Ovary (tissue), 9 donors: ENCODE measurements around the gene FKBP1C. TPM values are rescaled to one million over a fixed set of nuclear protein-coding genes. Genes with fewer than 3 reads are reported as not detected.

Source experiments
- DNase-seq, 5 donors: peaks; one replicate each; pipeline ENCODE4 v3.0.0-alpha.2; 2019 to 2020
- H3K27ac ChIP-seq, 2 donors: fragments of 200-600 bp; one replicate each; pipeline versions ENCODE4 v1.5.1 to v1.8.0; 2019 to 2022
- H3K27me3 ChIP-seq: fragments of 200-600 bp; one replicate; pipeline ENCODE4 v1.8.0; 2022
- H3K36me3 ChIP-seq: fragments of 200-600 bp; sonication (generic); one replicate; pipeline ENCODE4 v1.5.1; 2019
- H3K4me1 ChIP-seq: one replicate; pipeline ENCODE4 v1.8.1; 2013; ENCODE audit warnings: mild to moderate bottlenecking, moderate library complexity; ENCODE audit not compliant: insufficient read depth
- H3K4me3 ChIP-seq: fragments of 200-600 bp; sonication (generic); one replicate; pipeline ENCODE4 v1.5.1; 2017
- H3K9me3 ChIP-seq, 2 donors: fragments of 200-600 bp in 1 of 2; sonication (generic) in 1 of 2; one replicate each; pipeline versions ENCODE4 v1.5.1 to v1.8.1; 2013 to 2019; ENCODE audit warnings: mild to moderate bottlenecking in 1 of 2, moderate library complexity in 1 of 2
- CTCF ChIP-seq, 3 donors: fragments of 450-650 bp in 2 of 3; fragments of 200-600 bp in 1 of 3; IDR thresholded peaks; one replicate each; pipeline versions ENCODE4 v1.5.1 to v1.8.0; 2016 to 2022; ENCODE audit warnings: antibody characterized with exemption in 3 of 3, mild to moderate bottlenecking in 1 of 3
- EP300 ChIP-seq: sonication (generic); formaldehyde crosslinking; IDR thresholded peaks from one replicate; pipeline ENCODE4 v1.6.1; 2017; ENCODE audit warnings: antibody characterized with exemption
- POLR2A ChIP-seq: fragments of 450-650 bp; IDR thresholded peaks from one replicate; pipeline ENCODE4 v1.6.1; 2017; ENCODE audit warnings: antibody characterized with exemption, mild to moderate bottlenecking, moderate library complexity
- WGBS, 3 donors: extraction: QIAGEN DNeasy Blood & Tissue Kit in 1 of 3; methylation state at CpG; one replicate each; pipeline versions ENCODE4 v1.1.5 to v1.1.7; 2013 to 2017; 5-methylcytosine and 5-hydroxymethylcytosine counted together
- intact Hi-C, 4 donors: fragments of 100-400 bp; cut with DNase I; formaldehyde crosslinking; loops; one replicate each; pipeline versions ENCODE4 v1.11.0 to v1.15.1; 2022 to 2023
- polyA plus RNA-seq, 2 donors: library from polyadenylated mRNA; stranded (reverse); fragments of 200-250 nt in 1 of 2; fragments of 350-450 nt in 1 of 2; fragmentation: Illumina TruSeq in 1 of 2; extraction: RNeasy Lipid Tissue Mini Kit (QIAGEN cat#74804) in 1 of 2; gene quantifications; one replicate each; pipeline ENCODE4 v1.2.3, GENCODE V29; 2013 to 2014
- small RNA-seq: library from RNA; depleted of rRNA; stranded (forward); fragments of <200 nt; gene quantifications from one replicate; pipeline ENCODE3, GENCODE V24; 2016
- total RNA-seq, 7 donors: library from RNA; depleted of rRNA in 2 of 7; stranded (reverse); fragments of >200 nt in 2 of 7; fragmentation: NEBNext Ultra II Directional in 3 of 7; extraction: Animal tissue kit (Norgen Biotek cat#: 25700) in 3 of 7; gene quantifications; one replicate each; pipeline versions ENCODE4 v1.1.0 to v1.2.4, GENCODE V29; 2016 to 2023
- donor health status: DM: no; HTN: no; CAD: no; lungs with moderate emphysema.
- donor health status: DM: no; HTN: no; CAD: no.
- donor health status: Bipolar disorder and iron deficiency.
- donor health status: DM: yes; HTN: yes; CAD: no.
- donor health status: DM: no; HTN: no; CAD: no.
- donor health status: DM: yes; HTN: yes; CAD: no.

The FKBP1C gene
- total and polyA plus RNA-seq, 9 donors: 0.31 to 1.2 (median 0.99) TPM; not detected in 4

DNA sequence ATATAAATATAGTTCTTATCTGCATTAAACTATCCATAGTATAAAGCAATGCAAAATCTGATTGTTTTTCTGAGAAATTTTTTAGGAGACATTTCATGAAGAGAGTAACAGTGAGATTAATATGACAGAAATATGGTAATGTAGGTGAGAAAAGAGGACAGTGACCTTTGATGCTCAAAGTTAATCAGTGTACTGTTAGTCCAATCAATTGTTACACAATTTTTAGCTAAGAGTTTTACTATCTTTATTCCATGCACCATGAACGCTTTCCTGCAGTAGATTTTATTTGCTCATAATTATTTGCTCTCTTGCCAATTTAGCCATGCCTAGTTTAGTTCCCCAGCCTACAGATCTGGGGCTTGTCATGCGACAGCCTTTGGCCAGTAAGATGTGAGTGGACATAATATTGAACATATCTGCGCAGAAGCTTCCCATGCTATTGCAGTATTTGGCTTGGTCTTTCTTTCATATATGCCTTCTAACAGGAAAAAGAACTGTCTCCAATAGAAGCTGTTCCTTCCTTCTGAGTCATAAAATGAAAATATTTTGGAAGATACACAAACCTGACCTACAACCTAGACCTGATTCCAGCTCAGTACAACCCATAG is 38.7 kb downstream of the FKBP1C start:
- intact Hi-C loops: no loop called here

GRCh38 chr6:63259153-63259552 is 47.9 kb downstream of the FKBP1C start:
- Histone ChIP-seq H3K36me3 (no peaks in the 10 kb centered on the region), H3K4me1 (no peaks in the 10 kb centered on the region), H3K4me3 (no peak overlapping the region), H3K27ac (no peak overlapping the region), H3K9me3 (no peaks in the 10 kb centered on the region), H3K27me3 (no peaks in the 10 kb centered on the region)
- TF ChIP-seq EP300 (no peak), CTCF (IDR thresholded peaks at IDR 0.05) (no peak), POLR2A (no peak)
- no peak for DNase-seq
- intact Hi-C loops: no loop called here

More for the DNA sequence above, 38.7 kb downstream of the FKBP1C start:
- H3K27me3 ChIP-seq: no peaks in the 10 kb centered on the region
- DNase-seq: no peak
- no peak for TF ChIP-seq POLR2A
- no peak for TF ChIP-seq EP300
- H3K4me3 ChIP-seq: no peak overlapping the region
- WGBS, 3 donors: 50 to 74% (median 54%) methylated on average over 3 of the region's 3 CpGs
- no peaks in the 10 kb centered on the region for H3K4me1 ChIP-seq
- H3K27ac ChIP-seq: no peak overlapping the region
- H3K36me3 ChIP-seq: no peaks in the 10 kb centered on the region
- no peaks in the 10 kb centered on the region for H3K9me3 ChIP-seq

GRCh38 chr6:63261820-63262219 is 50.6 kb downstream of the FKBP1C start:
- Histone ChIP-seq H3K27ac (no peak overlapping the region), H3K4me3 (no peak overlapping the region), H3K36me3 (no peaks in the 10 kb centered on the region), H3K27me3 (no peaks in the 10 kb centered on the region), H3K9me3 (no peaks in the 10 kb centered on the region), H3K4me1 (no peaks in the 10 kb centered on the region)
- 83 to 87% (median 85%) methylated on average over 3 of the region's 3 CpGs for WGBS, 3 donors
- intact Hi-C loops: no loop called here
- no peak for DNase-seq
- no peak for TF ChIP-seq CTCF (IDR thresholded peaks at IDR 0.05)
- no peak for TF ChIP-seq POLR2A
- no peak for TF ChIP-seq EP300

Small RNA genes lying within 50 kb of the gene (small RNA-seq; reads per million reads assigned to genes)
- not detected for gene SPTLC1P3

Other genes with a start within 250 kb of the FKBP1C start
- under 1 TPM in 1 of 7 donors, not detected in 6; 0.08 TPM for gene LGSN, start 108.5 kb downstream of the FKBP1C start, total RNA-seq
- not detected for gene LGSN, start 108.5 kb downstream of the FKBP1C start, polyA plus RNA-seq